GM12878 (cell line): ENCODE results near the gene MFSD1. TPM values are rescaled to one million over a fixed set of nuclear protein-coding genes. Genes with fewer than 3 reads are reported as not detected.

Experiments
- ATAC-seq: fragments of 200-7000 bp; cut with Tn5 transposase; 3 replicates; pipeline ENCODE4 v1.9.1; 2020; ENCODE audit warnings: mild to moderate bottlenecking, moderate library complexity
- BruUV-seq: library from RNA; stranded (reverse); fragments of 400-500 nt; replicated peaks from 2 replicates; lab custom pipeline; 2021; lab: Mats Ljungman, UMichigan
- CTCF ChIA-PET: fragments of 300-600 bp; sonication (Branson Sonifier 250); formaldehyde crosslinking; extraction: SDS; loops from one replicate; lab custom pipeline; 2021; ENCODE audit warnings: inconsistent platforms; lab: Yijun Ruan, JAX
- POLR2A ChIA-PET: fragments of 350-600 bp; formaldehyde crosslinking; extraction: SDS; loops from one replicate; lab custom pipeline; 2021; ENCODE audit warnings: inconsistent platforms; lab: Charles Lee
- RAD21 ChIA-PET: fragments of 300-600 bp; sonication (Branson Sonifier 250); formaldehyde crosslinking; loops from one replicate; lab custom pipeline; 2023; ENCODE audit warnings: antibody characterized with exemption; ENCODE audit not compliant: unreplicated experiment; lab: Charles Lee
- SMC1A ChIA-PET: fragments of 300-600 bp; sonication (Branson Sonifier 250); formaldehyde crosslinking; loops from one replicate; lab custom pipeline; 2023; ENCODE audit not compliant: unreplicated experiment, uncharacterized antibody; lab: Charles Lee
- DNase-seq: peaks from one replicate; pipeline ENCODE4 v3.0.0-alpha.2; 2011; ENCODE audit warnings: low read depth, low spot score
- FAIRE-seq: peaks from 3 replicates; lab custom pipeline; 2011; peaks lifted over from hg19 to GRCh38; lab: Jason Lieb, UNC
- H2AFZ ChIP-seq: 2 replicates; pipeline ENCODE4 v1.6.0; 2011; ENCODE audit warnings: low read depth, low read length, control low read depth; ENCODE audit not compliant: control insufficient read depth
- H3K27ac ChIP-seq: 2 replicates; pipeline ENCODE4 v1.5.1; 2011; ENCODE audit warnings: control low read depth; ENCODE audit not compliant: control insufficient read depth, insufficient read depth
- H3K27me3 ChIP-seq, 2 experiments: replicated peaks in 1 of 2; 2 replicates each; pipeline versions ENCODE4 v1.6.0 to v1.6.1; 2011; ENCODE audit warnings: low read length in 1 of 2; ENCODE audit not compliant: control insufficient read depth in 2 of 2, insufficient read depth in 2 of 2
- H3K36me3 ChIP-seq, 2 experiments: 2 replicates each; pipeline ENCODE4 v1.5.1; 2011; ENCODE audit warnings: low read length in 1 of 2; ENCODE audit not compliant: control insufficient read depth in 2 of 2, insufficient read depth in 2 of 2
- H3K4me1 ChIP-seq: 2 replicates; pipeline ENCODE4 v1.6.1; 2011; ENCODE audit warnings: mild to moderate bottlenecking, low read length, moderate library complexity, mixed read lengths; ENCODE audit not compliant: control insufficient read depth, insufficient read depth
- H3K4me2 ChIP-seq: 2 replicates; pipeline ENCODE4 v1.6.0; 2011; ENCODE audit warnings: control low read depth; ENCODE audit not compliant: control insufficient read depth, insufficient read depth
- H3K4me3 ChIP-seq: fragments of 200-600 bp; sonication (generic); 2 replicates; pipeline ENCODE4 v1.5.1; 2016
- H3K79me2 ChIP-seq: 2 replicates; pipeline ENCODE4 v1.6.0; 2011; ENCODE audit warnings: low read length; ENCODE audit not compliant: control insufficient read depth, insufficient read depth
- H3K9ac ChIP-seq: 2 replicates; pipeline ENCODE4 v1.8.0; 2011; ENCODE audit warnings: low read length, control low read depth, mixed read lengths; ENCODE audit not compliant: control insufficient read depth, insufficient read depth
- H3K9me3 ChIP-seq: replicated peaks from 3 replicates; pipeline ENCODE4 v1.5.1; 2011; ENCODE audit warnings: mild to moderate bottlenecking, low read length; ENCODE audit not compliant: control insufficient read depth, insufficient read depth
- H4K20me1 ChIP-seq: 2 replicates; pipeline ENCODE4 v1.6.0; 2011; ENCODE audit not compliant: control insufficient read depth, insufficient read depth
- CREB1 ChIP-seq: IDR thresholded peaks from 2 replicates; pipeline ENCODE4 v1.6.1; 2012; ENCODE audit warnings: low read depth, mild to moderate bottlenecking, inconsistent platforms
- EGR1 ChIP-seq, 2 experiments: IDR thresholded peaks; 1 replicate in 1 of 2; 2 replicates in 1 of 2; pipeline ENCODE4 v1.6.1; 2011 to 2012; ENCODE audit warnings: low read depth in 2 of 2, low read length in 2 of 2, borderline replicate concordance in 1 of 2, mild to moderate bottlenecking in 1 of 2, moderate library complexity in 1 of 2
- JUNB ChIP-seq: IDR thresholded peaks from 2 replicates; pipeline ENCODE4 v1.6.1; 2016; ENCODE audit warnings: antibody characterized with exemption, mild to moderate bottlenecking
- MEF2B ChIP-seq: fragments of 450-650 bp; IDR thresholded peaks from 2 replicates; pipeline ENCODE4 v1.6.1; 2018; ENCODE audit warnings: mild to moderate bottlenecking, moderate library complexity; ENCODE audit not compliant: partially characterized antibody, poor library complexity, severe bottlenecking
- MLLT1 ChIP-seq: fragments of 450-650 bp; IDR thresholded peaks from 2 replicates; pipeline ENCODE4 v1.6.1; 2016; ENCODE audit warnings: mild to moderate bottlenecking
- RB1 ChIP-seq: fragments of 450-650 bp; formaldehyde crosslinking; IDR thresholded peaks from 2 replicates; pipeline ENCODE4 v1.6.1; 2017; ENCODE audit warnings: mild to moderate bottlenecking, borderline replicate concordance
- TAF1 ChIP-seq: IDR thresholded peaks from 2 replicates; pipeline ENCODE4 v1.6.1; 2011; ENCODE audit warnings: mild to moderate bottlenecking, low read depth, low read length, borderline replicate concordance
- ZNF207 ChIP-seq: fragments of 450-650 bp; IDR thresholded peaks from 2 replicates; pipeline ENCODE4 v1.6.1; 2014; ENCODE audit warnings: antibody characterized with exemption, mild to moderate bottlenecking, borderline replicate concordance
- ZNF217 ChIP-seq: fragments of 450-650 bp; IDR thresholded peaks from 2 replicates; pipeline ENCODE4 v1.6.1; 2017; ENCODE audit warnings: antibody characterized with exemption, mild to moderate bottlenecking
- WGBS: methylation state at CpG from one replicate; pipeline ENCODE4 v1.1.6; 2016; ENCODE audit warnings: low lambda C conversion rate; ENCODE audit not compliant: insufficient replicate concordance, insufficient coverage; ENCODE audit errors: missing lambda C conversion rate; 5-methylcytosine and 5-hydroxymethylcytosine counted together
- in situ Hi-C: fragments of 300-500 bp; cut with MboI; formaldehyde crosslinking; loops from 9 replicates; pipeline ENCODE4 v1.14.3; 2018; ENCODE audit warnings: mixed read lengths
- intact Hi-C: fragments of 100-400 bp; cut with micrococcal nuclease; formaldehyde crosslinking; loops from one replicate; pipeline ENCODE4 v1.14.2; 2022; ENCODE audit not compliant: unreplicated experiment
- polyA plus RNA-seq, 11 experiments: library from polyadenylated mRNA; depleted of rRNA in 4 of 11; unstranded in 6 of 11; stranded (reverse) in 5 of 11; fragments of >200 nt; fragmentation: Nextera tagmentation in 4 of 11; fragmentation: Illumina TruSeq in 1 of 11; extraction: Ambion mirVana in 4 of 11; extraction: Trizol in 1 of 11; gene quantifications; 1 replicate in 1 of 11; 2 replicates in 10 of 11; pipeline versions ENCODE4 v1.2.1 to v1.2.3, GENCODE V29; 2011 to 2016; ENCODE audit warnings: inconsistent platforms in 2 of 11, missing spikeins in 2 of 11, low read depth in 1 of 11
- total RNA-seq, 4 experiments: library from RNA; depleted of rRNA in 3 of 4; stranded (reverse); fragments of >200 nt in 3 of 4; fragmentation: Illumina TruSeq in 1 of 4; extraction: Trizol in 1 of 4; gene quantifications; 2 replicates each; pipeline versions ENCODE4 v1.2.1 to v1.2.3, GENCODE V29; 2013 to 2021
- TF ChIP-seq, protein P1 (sequence below): fragments of 450-650 bp; IDR thresholded peaks from 2 replicates; pipeline ENCODE4 v1.6.1; 2017; ENCODE audit warnings: mild to moderate bottlenecking, moderate library complexity

MFSD1 gene
- total and polyA plus RNA-seq, 10 of the 15 experiments (the other 5 are each of a cell fraction or from before 2014, with no cell fraction given): 7.3 to 41.7 (median 28.6) TPM

DNA sequence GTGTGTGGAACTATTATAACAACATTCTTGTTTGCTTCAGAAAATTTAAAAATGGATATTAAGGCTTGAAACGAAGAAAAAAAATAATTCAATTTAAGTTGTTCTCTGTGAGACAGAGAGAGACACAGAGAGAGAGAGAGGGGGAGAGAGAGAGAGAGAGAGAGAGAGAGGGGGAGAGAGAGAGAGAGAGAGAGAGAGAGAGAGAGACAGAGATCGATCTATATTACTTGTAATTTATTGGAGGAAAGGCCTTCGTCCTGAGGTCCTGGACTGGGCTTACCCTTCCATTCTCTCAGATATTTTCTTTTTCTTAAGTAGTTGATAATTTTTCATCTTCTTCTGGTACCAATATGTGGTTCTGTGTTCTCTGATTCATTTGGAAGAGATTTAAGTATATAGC is 25.9 kb downstream of the MFSD1 start:
- CTCF ChIA-PET: no interaction called here
- intact Hi-C loops: no loop called here
- in situ Hi-C loops: no loop called here

More for the DNA sequence above, 25.9 kb downstream of the MFSD1 start:
- H2AFZ ChIP-seq: no peak overlapping the region
- H3K9ac ChIP-seq: no peak overlapping the region
- ATAC-seq (no peak), FAIRE-seq (no peak), DNase-seq (no peak)
- no peak overlapping the region for H3K27ac ChIP-seq
- H3K9me3 ChIP-seq: no peaks in the 10 kb centered on the region
- ChIA-PET RAD21 (no interaction called here), SMC1A (no interaction called here), POLR2A (no interaction called here)
- no peak for TF ChIP-seq CREB1
- TF ChIP-seq ZNF207: no peak
- TF ChIP-seq, protein P1, sequence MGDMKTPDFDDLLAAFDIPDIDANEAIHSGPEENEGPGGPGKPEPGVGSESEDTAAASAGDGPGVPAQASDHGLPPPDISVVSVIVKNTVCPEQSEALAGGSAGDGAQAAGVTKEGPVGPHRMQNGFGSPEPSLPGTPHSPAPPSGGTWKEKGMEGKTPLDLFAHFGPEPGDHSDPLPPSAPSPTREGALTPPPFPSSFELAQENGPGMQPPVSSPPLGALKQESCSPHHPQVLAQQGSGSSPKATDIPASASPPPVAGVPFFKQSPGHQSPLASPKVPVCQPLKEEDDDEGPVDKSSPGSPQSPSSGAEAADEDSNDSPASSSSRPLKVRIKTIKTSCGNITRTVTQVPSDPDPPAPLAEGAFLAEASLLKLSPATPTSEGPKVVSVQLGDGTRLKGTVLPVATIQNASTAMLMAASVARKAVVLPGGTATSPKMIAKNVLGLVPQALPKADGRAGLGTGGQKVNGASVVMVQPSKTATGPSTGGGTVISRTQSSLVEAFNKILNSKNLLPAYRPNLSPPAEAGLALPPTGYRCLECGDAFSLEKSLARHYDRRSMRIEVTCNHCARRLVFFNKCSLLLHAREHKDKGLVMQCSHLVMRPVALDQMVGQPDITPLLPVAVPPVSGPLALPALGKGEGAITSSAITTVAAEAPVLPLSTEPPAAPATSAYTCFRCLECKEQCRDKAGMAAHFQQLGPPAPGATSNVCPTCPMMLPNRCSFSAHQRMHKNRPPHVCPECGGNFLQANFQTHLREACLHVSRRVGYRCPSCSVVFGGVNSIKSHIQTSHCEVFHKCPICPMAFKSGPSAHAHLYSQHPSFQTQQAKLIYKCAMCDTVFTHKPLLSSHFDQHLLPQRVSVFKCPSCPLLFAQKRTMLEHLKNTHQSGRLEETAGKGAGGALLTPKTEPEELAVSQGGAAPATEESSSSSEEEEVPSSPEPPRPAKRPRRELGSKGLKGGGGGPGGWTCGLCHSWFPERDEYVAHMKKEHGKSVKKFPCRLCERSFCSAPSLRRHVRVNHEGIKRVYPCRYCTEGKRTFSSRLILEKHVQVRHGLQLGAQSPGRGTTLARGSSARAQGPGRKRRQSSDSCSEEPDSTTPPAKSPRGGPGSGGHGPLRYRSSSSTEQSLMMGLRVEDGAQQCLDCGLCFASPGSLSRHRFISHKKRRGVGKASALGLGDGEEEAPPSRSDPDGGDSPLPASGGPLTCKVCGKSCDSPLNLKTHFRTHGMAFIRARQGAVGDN: no peak
- no peak for TF ChIP-seq RB1
- no peak for TF ChIP-seq TAF1
- TF ChIP-seq JUNB: no peak
- no peak for TF ChIP-seq EGR1 (IDR thresholded peaks at IDR 0.05; ENCODE audit: borderline replicate concordance in 1 of 2, low read depth in 2 of 2, low read length in 2 of 2)
- TF ChIP-seq MEF2B: no peak
- TF ChIP-seq ZNF217: no peak
- no peak for TF ChIP-seq MLLT1
- H3K79me2 ChIP-seq: no peaks in the 10 kb centered on the region
- 88% methylated on average over 3 of the region's 3 CpGs for WGBS
- peaks cover 0 to 3% of the 10 kb centered on the region in 2 experiments; a peak in 2 of 4 replicates for H3K36me3 ChIP-seq
- no peak overlapping the region for H3K4me3 ChIP-seq
- H4K20me1 ChIP-seq: no peaks in the 10 kb centered on the region
- no TSS peak for BruUV-seq
- no peaks in the 10 kb centered on the region for H3K4me1 ChIP-seq
- no peaks in the 10 kb centered on the region for H3K27me3 ChIP-seq
- no peak overlapping the region for H3K4me2 ChIP-seq
